Testis (tissue), 2 donors: Measurements from ENCODE around the gene EBF4.

ENCODE experiments used
- CTCF ChIP-seq, 3 experiments: fragments of 450-650 bp in 2 of 3; fragments of 200-600 bp in 1 of 3; sonication (generic) in 1 of 3; IDR thresholded peaks; one replicate each; pipeline ENCODE4 v1.5.1; 2016 to 2019; ENCODE audit warnings: antibody characterized with exemption in 3 of 3, mild to moderate bottlenecking in 2 of 3, moderate library complexity in 1 of 3
- POLR2A ChIP-seq: fragments of 450-650 bp; IDR thresholded peaks from one replicate; pipeline ENCODE4 v1.6.1; 2017; ENCODE audit warnings: antibody characterized with exemption, mild to moderate bottlenecking, moderate library complexity

DNA sequence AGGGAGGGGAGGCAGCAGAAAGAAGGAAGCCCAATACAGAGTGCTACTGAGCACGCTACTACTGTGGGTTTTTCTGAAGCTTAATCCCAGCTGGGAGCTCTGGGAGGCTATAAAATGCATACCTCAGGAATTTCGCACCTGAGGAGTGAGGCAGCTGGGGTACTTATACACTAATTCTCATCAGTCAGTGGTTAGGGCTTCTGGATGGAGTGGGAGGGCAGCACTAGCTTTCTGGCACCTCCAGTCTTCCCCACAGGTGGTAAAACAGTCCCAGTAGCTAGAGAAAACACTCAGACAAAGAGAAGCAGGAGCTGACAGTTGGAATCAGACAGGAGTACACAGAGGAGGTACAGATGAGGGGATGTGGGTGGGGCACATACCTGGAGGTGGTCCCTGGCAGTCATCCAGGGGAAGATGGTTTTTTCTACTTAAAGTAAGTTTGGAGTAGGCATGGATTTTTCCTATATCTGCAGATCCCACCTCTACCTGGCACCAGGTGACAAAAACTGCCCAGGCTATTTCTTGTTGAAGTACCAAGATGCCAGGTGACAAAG, 70.1 kb downstream of the EBF4 start:
- no peak for TF ChIP-seq POLR2A
- no peak for TF ChIP-seq CTCF (IDR thresholded peaks at IDR 0.05)
